ENCODE results near the gene KRT5. TPM values are rescaled to one million over a fixed set of nuclear protein-coding genes. Genes with fewer than 3 reads are reported as not detected.

The KRT5 gene
- total RNA-seq, 4 donors from 2014 or later = 7,921 to 12,107 (median 9,375) TPM

- H3K4me1 ChIP-seq = peaks cover 17 to 21% (median 17%) of the 10 kb centered on the region in 3 donors
- H3K9me3 ChIP-seq = no peaks in the 10 kb centered on the region
- intact Hi-C loops (cut with DNase I) = loop anchor here (10.0 kb wide), 1 partner anchor 105 kb away; no protein-coding TSS in a partner anchor
- TF ChIP-seq POLR2A (IDR thresholded peaks at IDR 0.05) = no peak
- no peak for TF ChIP-seq CTCF (IDR thresholded peaks at IDR 0.05)
- WGBS, 2 donors = 78 to 84% methylated on average over 5 of the region's 5 CpGs
- DNase-seq = no peak
- H3K27me3 ChIP-seq = no peaks in the 10 kb centered on the region
- no peak overlapping the region for H3K4me3 ChIP-seq
- H3K36me3 ChIP-seq = no peaks in the 10 kb centered on the region
- no peak overlapping the region for H3K27ac ChIP-seq
Observed at GRCh38 chr12:52499806-52500560, 20.2 kb downstream of the KRT5 start.

- DNase-seq = no peak
- no peaks in the 10 kb centered on the region for H3K9me3 ChIP-seq
- H3K4me3 ChIP-seq = no peak overlapping the region
- 25 to 29% methylated on average over 1 of the region's 1 CpG for WGBS, 2 donors
- TF ChIP-seq CTCF (IDR thresholded peaks at IDR 0.05) = no peak
- H3K36me3 ChIP-seq = no peaks in the 10 kb centered on the region
- no peaks in the 10 kb centered on the region for H3K27me3 ChIP-seq
- no peak overlapping the region for H3K27ac ChIP-seq
- H3K4me1 ChIP-seq = peaks cover 27 to 31% (median 27%) of the 10 kb centered on the region in 3 donors
- intact Hi-C loops (cut with DNase I) = loop anchor here (10.0 kb wide), 1 partner anchor 104 kb away; no protein-coding TSS in a partner anchor
Observed at GRCh38 chr12:52498946-52499345, 21.2 kb downstream of the KRT5 start.

GRCh38 chr12:52497975-52498374 lies 22.2 kb downstream of the KRT5 start:
- H3K27ac ChIP-seq = no peak overlapping the region
- no peaks in the 10 kb centered on the region for H3K27me3 ChIP-seq
- no peaks in the 10 kb centered on the region for H3K9me3 ChIP-seq
- WGBS, 2 donors = 86 to 94% methylated on average over 7 of the region's 7 CpGs
- no peaks in the 10 kb centered on the region for H3K36me3 ChIP-seq
- TF ChIP-seq POLR2A (IDR thresholded peaks at IDR 0.05) (no peak), CTCF (IDR thresholded peaks at IDR 0.05) (no peak)
- peaks cover 30 to 38% (median 33%) of the 10 kb centered on the region in 3 donors for H3K4me1 ChIP-seq
- no peak overlapping the region for H3K4me3 ChIP-seq
- no peak for DNase-seq
- intact Hi-C loops (cut with DNase I) = loop anchor here (10.0 kb wide), 1 partner anchor 103 kb away; no protein-coding TSS in a partner anchor

GRCh38 chr12:52496590-52497071 lies 23.6 kb downstream of the KRT5 start:
- 24 to 34% methylated on average over 4 of the region's 4 CpGs for WGBS, 2 donors
- DNase-seq = no peak

More at GRCh38 chr12:52496590-52497071, 23.6 kb downstream of the KRT5 start:
- Histone ChIP-seq H3K9me3 (no peaks in the 10 kb centered on the region), H3K36me3 (no peaks in the 10 kb centered on the region), H3K4me1 (peaks cover 30 to 47% (median 33%) of the 10 kb centered on the region in 3 donors), H3K27me3 (no peaks in the 10 kb centered on the region), H3K27ac (peak overlapping the region; percentile 38 to 73 (median 59)), H3K4me3 (no peak overlapping the region)
- intact Hi-C loops (cut with DNase I) = loop anchor here (10.0 kb wide), 1 partner anchor 102 kb away; no protein-coding TSS in a partner anchor
- TF ChIP-seq POLR2A (IDR thresholded peaks at IDR 0.05) (no peak), CTCF (IDR thresholded peaks at IDR 0.05) (no peak)
